Sigmoid colon (tissue), 7 donors: ENCODE data around the gene NTM. TPM values are rescaled to one million over a fixed set of nuclear protein-coding genes. Genes with fewer than 3 reads are reported as not detected.

Experiments
- DNase-seq: peaks from one replicate; pipeline ENCODE4 v3.0.0-alpha.2; 2019
- H3K27ac ChIP-seq, 4 donors: fragments of 200-600 bp; sonication (generic); one replicate each; pipeline ENCODE4 v1.5.1; 2016 to 2019; ENCODE audit warnings: mild to moderate bottlenecking in 1 of 4
- H3K27me3 ChIP-seq, 3 donors: fragments of 200-600 bp; sonication (generic); one replicate each; pipeline ENCODE4 v1.5.1; 2019; ENCODE audit warnings: mild to moderate bottlenecking in 1 of 3
- H3K36me3 ChIP-seq, 4 donors: fragments of 200-600 bp; sonication (generic); one replicate each; pipeline ENCODE4 v1.5.1; 2016 to 2019
- H3K4me1 ChIP-seq, 4 donors: fragments of 200-600 bp; sonication (generic); one replicate each; pipeline ENCODE4 v1.5.1; 2017 to 2019
- H3K4me3 ChIP-seq, 4 donors: fragments of 200-600 bp; sonication (generic); one replicate each; pipeline ENCODE4 v1.5.1; 2017 to 2019; ENCODE audit warnings: mild to moderate bottlenecking in 2 of 4, moderate library complexity in 1 of 4
- H3K9me3 ChIP-seq, 4 donors: fragments of 200-600 bp in 3 of 4; sonication (generic) in 3 of 4; one replicate each; pipeline versions ENCODE4 v1.5.1 to v1.6.1; 2013 to 2019
- EP300 ChIP-seq, 4 donors: sonication (generic); formaldehyde crosslinking; IDR thresholded peaks; one replicate each; pipeline ENCODE4 v1.6.1; 2017; ENCODE audit warnings: antibody characterized with exemption in 4 of 4
- POLR2A ChIP-seq, 2 donors: fragments of 450-650 bp; IDR thresholded peaks; one replicate each; pipeline ENCODE4 v1.6.1; 2016; ENCODE audit warnings: antibody characterized with exemption in 2 of 2, mild to moderate bottlenecking in 2 of 2, moderate library complexity in 2 of 2
- POLR2AphosphoS5 ChIP-seq, 4 donors: sonication (generic); formaldehyde crosslinking; IDR thresholded peaks; one replicate each; pipeline ENCODE4 v1.6.1; 2017; ENCODE audit warnings: antibody characterized with exemption in 4 of 4
- WGBS, 2 donors: extraction: QIAGEN DNeasy Blood & Tissue Kit; methylation state at CpG; one replicate each; pipeline ENCODE4 v1.1.7; 2013; 5-methylcytosine and 5-hydroxymethylcytosine counted together
- intact Hi-C: fragments of 100-400 bp; cut with DNase I; formaldehyde crosslinking; loops from one replicate; pipeline ENCODE4 v1.15.1; 2023
- polyA plus RNA-seq, 3 donors: library from polyadenylated mRNA; stranded (reverse); fragments of 200-250 nt; gene quantifications; one replicate each; pipeline ENCODE4 v1.2.3, GENCODE V29; 2013
- total RNA-seq, 4 donors: library from RNA; depleted of rRNA; stranded (reverse); fragments of >200 nt; gene quantifications; one replicate each; pipeline ENCODE4 v1.1.0, GENCODE V29; 2016
- TF ChIP-seq, protein P1 (sequence below), 4 experiments: fragments of 450-650 bp in 3 of 4; fragments of 200-600 bp in 1 of 4; IDR thresholded peaks; one replicate each; pipeline ENCODE4 v1.5.1; 2016 to 2019; ENCODE audit warnings: antibody characterized with exemption in 4 of 4, mild to moderate bottlenecking in 3 of 4, moderate library complexity in 2 of 4
- donor health status: healthy with polysubstance abuse.
- donor health status: Bipolar disorder and iron deficiency.
- donor health status: healthy.

The NTM gene
- total and polyA plus RNA-seq, 7 donors, result 0.96 to 18.3 (median 6.4) TPM; not detected in 1

- no peak overlapping the region for H3K4me3 ChIP-seq
- WGBS, 2 donors, result 48 to 60% methylated on average over 10 of the region's 10 CpGs
- intact Hi-C loops, result loop anchor here (1.0 to 5.0 kb wide), 4 partner anchors 45 to 1195 kb away; no protein-coding TSS in a partner anchor
- TF ChIP-seq, protein P1, sequence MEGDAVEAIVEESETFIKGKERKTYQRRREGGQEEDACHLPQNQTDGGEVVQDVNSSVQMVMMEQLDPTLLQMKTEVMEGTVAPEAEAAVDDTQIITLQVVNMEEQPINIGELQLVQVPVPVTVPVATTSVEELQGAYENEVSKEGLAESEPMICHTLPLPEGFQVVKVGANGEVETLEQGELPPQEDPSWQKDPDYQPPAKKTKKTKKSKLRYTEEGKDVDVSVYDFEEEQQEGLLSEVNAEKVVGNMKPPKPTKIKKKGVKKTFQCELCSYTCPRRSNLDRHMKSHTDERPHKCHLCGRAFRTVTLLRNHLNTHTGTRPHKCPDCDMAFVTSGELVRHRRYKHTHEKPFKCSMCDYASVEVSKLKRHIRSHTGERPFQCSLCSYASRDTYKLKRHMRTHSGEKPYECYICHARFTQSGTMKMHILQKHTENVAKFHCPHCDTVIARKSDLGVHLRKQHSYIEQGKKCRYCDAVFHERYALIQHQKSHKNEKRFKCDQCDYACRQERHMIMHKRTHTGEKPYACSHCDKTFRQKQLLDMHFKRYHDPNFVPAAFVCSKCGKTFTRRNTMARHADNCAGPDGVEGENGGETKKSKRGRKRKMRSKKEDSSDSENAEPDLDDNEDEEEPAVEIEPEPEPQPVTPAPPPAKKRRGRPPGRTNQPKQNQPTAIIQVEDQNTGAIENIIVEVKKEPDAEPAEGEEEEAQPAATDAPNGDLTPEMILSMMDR (IDR thresholded peaks at IDR 0.05), result peak; percentile 53 to 71 (median 61)
- TF ChIP-seq POLR2AphosphoS5 (IDR thresholded peaks at IDR 0.05) (no peak), POLR2A (IDR thresholded peaks at IDR 0.05) (no peak)
- no peaks in the 10 kb centered on the region for H3K27me3 ChIP-seq
- H3K9me3 ChIP-seq, result no peaks in the 10 kb centered on the region
- peak; percentile 84 for DNase-seq
- no peaks in the 10 kb centered on the region for H3K36me3 ChIP-seq
- H3K27ac ChIP-seq, result no peak overlapping the region
- H3K4me1 ChIP-seq, result no peaks in the 10 kb centered on the region
Measured at GRCh38 chr11:131867457-131868257, 497.2 kb downstream of the NTM start.

DNA sequence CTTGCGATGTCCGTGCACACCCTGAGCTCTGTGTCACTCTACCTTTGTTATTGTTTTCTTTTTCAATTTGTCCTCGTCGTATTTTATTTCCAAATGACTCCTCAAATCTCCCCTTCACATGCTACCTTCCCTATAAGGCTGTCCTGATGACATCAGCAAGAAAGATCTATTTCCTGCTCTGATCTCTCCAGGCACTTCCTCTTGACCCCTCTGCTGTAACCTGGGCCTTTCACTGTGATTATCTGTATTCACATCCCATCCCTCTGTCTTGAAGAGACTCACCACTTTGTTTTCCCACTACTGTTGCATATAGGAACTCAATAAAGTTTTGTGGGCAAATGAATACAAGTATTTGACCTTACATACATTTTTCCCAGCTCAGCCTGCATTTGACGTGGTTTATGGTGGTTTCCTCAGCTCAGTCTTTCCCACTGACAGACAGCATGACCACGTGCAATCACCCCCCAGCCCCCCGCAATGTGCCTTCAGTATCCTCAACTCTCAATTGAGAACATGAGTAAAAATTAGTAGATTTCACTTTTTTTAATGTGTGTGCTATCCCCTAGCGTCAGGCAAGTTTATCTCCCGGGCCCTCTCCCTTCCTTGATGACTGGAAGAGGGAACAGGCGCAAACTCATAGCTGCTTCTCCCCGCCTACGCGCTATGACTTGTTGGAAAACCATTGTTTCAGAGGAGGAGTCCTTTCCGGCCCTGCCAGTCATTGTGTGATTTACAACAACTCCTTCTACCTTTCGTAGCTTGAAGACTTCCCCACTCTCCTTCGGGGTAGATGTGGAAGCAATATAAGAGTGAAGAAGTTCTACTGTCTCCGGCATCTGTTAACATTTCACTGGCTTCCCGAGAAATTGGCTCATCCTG lies 498.5 kb downstream of the NTM start:
- WGBS, 2 donors, result 73 to 79% methylated on average over 18 of the region's 18 CpGs
- intact Hi-C loops, result loop anchor here (2.0 to 5.0 kb wide), 2 partner anchors 258 to 1193 kb away; no protein-coding TSS in a partner anchor
- Histone ChIP-seq H3K36me3 (no peaks in the 10 kb centered on the region), H3K4me1 (no peaks in the 10 kb centered on the region), H3K4me3 (no peak overlapping the region), H3K27me3 (no peaks in the 10 kb centered on the region), H3K9me3 (no peaks in the 10 kb centered on the region), H3K27ac (no peak overlapping the region)
- TF ChIP-seq, protein P1 (IDR thresholded peaks at IDR 0.05), result no peak
- no peak for TF ChIP-seq POLR2A (IDR thresholded peaks at IDR 0.05)
- no peak for TF ChIP-seq EP300 (IDR thresholded peaks at IDR 0.05)
- no peak for TF ChIP-seq POLR2AphosphoS5 (IDR thresholded peaks at IDR 0.05)
- DNase-seq, result no peak

GRCh38 chr11:131870305-131870704 lies 499.9 kb downstream of the NTM start:
- WGBS, 2 donors, result 75 to 83% methylated on average over 2 of the region's 2 CpGs
- H3K4me3 ChIP-seq, result no peak overlapping the region

DNA sequence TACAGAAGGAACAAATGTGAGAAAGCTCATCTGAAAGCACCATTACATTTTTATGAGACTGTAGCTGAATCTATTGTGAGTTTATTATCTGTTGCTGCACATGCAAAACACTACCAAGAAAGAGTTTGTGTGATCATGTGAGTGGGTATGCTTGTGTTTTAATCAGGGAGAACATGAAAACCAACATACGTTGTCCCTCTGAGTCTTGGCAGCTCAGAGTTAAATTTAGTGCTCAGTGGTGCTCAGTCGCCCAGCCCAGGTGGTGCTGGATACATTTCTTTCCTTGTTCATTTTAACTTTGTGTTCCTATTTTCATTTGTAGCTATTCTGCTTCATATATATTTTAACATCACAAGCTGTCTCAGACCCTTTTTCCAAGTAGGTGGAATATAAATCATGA lies 500.6 kb downstream of the NTM start:
- H3K27me3 ChIP-seq, result no peaks in the 10 kb centered on the region
- TF ChIP-seq POLR2A (IDR thresholded peaks at IDR 0.05) (no peak), EP300 (IDR thresholded peaks at IDR 0.05) (no peak), POLR2AphosphoS5 (IDR thresholded peaks at IDR 0.05) (no peak)
- TF ChIP-seq, protein P1 (IDR thresholded peaks at IDR 0.05), result no peak
- no peaks in the 10 kb centered on the region for H3K36me3 ChIP-seq
- H3K4me1 ChIP-seq, result peaks cover 0 to 15% (median 6%) of the 10 kb centered on the region in 4 donors
- H3K9me3 ChIP-seq, result no peaks in the 10 kb centered on the region
- no peak overlapping the region for H3K4me3 ChIP-seq
- DNase-seq, result no peak
- intact Hi-C loops, result no loop called here
- WGBS, 2 donors, result 59 to 73% methylated on average over 2 of the region's 2 CpGs
- no peak overlapping the region for H3K27ac ChIP-seq

More at GRCh38 chr11:131870305-131870704, 499.9 kb downstream of the NTM start:
- Histone ChIP-seq H3K27me3 (no peaks in the 10 kb centered on the region), H3K4me1 (peaks cover 0 to 8% (median 3%) of the 10 kb centered on the region in 4 donors), H3K27ac (no peak overlapping the region), H3K36me3 (no peaks in the 10 kb centered on the region), H3K9me3 (no peaks in the 10 kb centered on the region)
- no peak for TF ChIP-seq POLR2A (IDR thresholded peaks at IDR 0.05)
- TF ChIP-seq POLR2AphosphoS5 (IDR thresholded peaks at IDR 0.05), result no peak
- TF ChIP-seq, protein P1 (IDR thresholded peaks at IDR 0.05), result no peak
- no peak for TF ChIP-seq EP300 (IDR thresholded peaks at IDR 0.05)
- no peak for DNase-seq
- intact Hi-C loops, result no loop called here
